Right lobe of liver (tissue), 6 donors: ENCODE results near the gene ARHGAP8. TPM values are rescaled to one million over a fixed set of nuclear protein-coding genes. Genes with fewer than 3 reads are reported as not detected.
A peak's percentile ranks its signal among the peaks of the same experiment; 100 is the strongest.
"Not testable (repeated sequence)": the region's sequence is repeated elsewhere in the genome, so short reads cannot be mapped to it uniquely, and the experiment has no call there.

Experiments used
- ATAC-seq, 4 donors: fragments of 200-7000 bp; cut with Tn5 transposase; one replicate each; pipeline ENCODE4 v1.9.1; 2020; ENCODE audit warnings: mild to moderate bottlenecking in 4 of 4, moderate library complexity in 4 of 4
- DNase-seq, 3 donors: peaks; one replicate each; pipeline ENCODE4 v3.0.0-alpha.2; 2020
- H3K27ac ChIP-seq, 3 donors: fragments of 200-600 bp; one replicate each; pipeline ENCODE4 v1.8.0; 2022
- H3K27me3 ChIP-seq, 2 donors: fragments of 200-600 bp; one replicate each; pipeline ENCODE4 v1.8.0; 2022
- H3K36me3 ChIP-seq, 4 donors: fragments of 200-600 bp; sonication (generic) in 1 of 4; one replicate each; pipeline versions ENCODE4 v1.5.1 to v1.8.0; 2017 to 2022; ENCODE audit warnings: control low read depth in 1 of 4
- H3K4me1 ChIP-seq, 4 donors: fragments of 200-600 bp; sonication (generic) in 1 of 4; one replicate each; pipeline versions ENCODE4 v1.5.1 to v1.8.0; 2017 to 2022; ENCODE audit warnings: control low read depth in 1 of 4
- H3K4me3 ChIP-seq, 3 donors: fragments of 200-600 bp; one replicate each; pipeline ENCODE4 v1.8.0; 2022
- H3K9me3 ChIP-seq, 4 donors: fragments of 200-600 bp; sonication (generic) in 1 of 4; one replicate each; pipeline versions ENCODE4 v1.5.1 to v1.8.0; 2017 to 2022; ENCODE audit warnings: control low read depth in 1 of 4
- POLR2A ChIP-seq: fragments of 450-650 bp; IDR thresholded peaks from one replicate; pipeline ENCODE4 v1.6.1; 2017; ENCODE audit warnings: antibody characterized with exemption, mild to moderate bottlenecking
- WGBS: methylation state at CpG from one replicate; pipeline ENCODE4 v1.1.6; 2018; ENCODE audit warnings: low coverage, low lambda C conversion rate; ENCODE audit not compliant: insufficient coverage; ENCODE audit errors: missing lambda C conversion rate; 5-methylcytosine and 5-hydroxymethylcytosine counted together
- intact Hi-C, 2 donors: fragments of 100-400 bp; cut with DNase I; formaldehyde crosslinking; loops; one replicate each; pipeline versions ENCODE4 v1.11.2 to v1.14.1; 2022
- total RNA-seq, 6 experiments: library from RNA; depleted of rRNA in 2 of 6; stranded (reverse); fragments of >200 nt in 2 of 6; fragmentation: NEBNext Ultra II Directional in 3 of 6; extraction: Animal tissue kit (Norgen Biotek cat#: 25700) in 3 of 6; gene quantifications; one replicate each; pipeline versions ENCODE4 v1.1.0 to v1.2.4, GENCODE V29; 2016 to 2023
- TF ChIP-seq, protein P1 (sequence below), 4 donors: fragments of 200-600 bp in 3 of 4; fragments of 450-650 bp in 1 of 4; IDR thresholded peaks; one replicate each; pipeline versions ENCODE4 v1.5.1 to v1.8.0; 2016 to 2022; ENCODE audit warnings: antibody characterized with exemption in 4 of 4, mild to moderate bottlenecking in 2 of 4
- donor health status: DM: no; HTN: yes; CAD: no.
- donor health status: DM: no; HTN: no; CAD: no.
- donor health status: DM: no; HTN: no; CAD: no.
- donor health status: DM: no; HTN: yes; CAD: no.
- donor health status: DM: no; HTN: yes; CAD: no.

The ARHGAP8 gene
- total RNA-seq, 6 experiments from 2014 or later = 0.49 to 1.0 (median 0.61) TPM; not detected in 1

DNA sequence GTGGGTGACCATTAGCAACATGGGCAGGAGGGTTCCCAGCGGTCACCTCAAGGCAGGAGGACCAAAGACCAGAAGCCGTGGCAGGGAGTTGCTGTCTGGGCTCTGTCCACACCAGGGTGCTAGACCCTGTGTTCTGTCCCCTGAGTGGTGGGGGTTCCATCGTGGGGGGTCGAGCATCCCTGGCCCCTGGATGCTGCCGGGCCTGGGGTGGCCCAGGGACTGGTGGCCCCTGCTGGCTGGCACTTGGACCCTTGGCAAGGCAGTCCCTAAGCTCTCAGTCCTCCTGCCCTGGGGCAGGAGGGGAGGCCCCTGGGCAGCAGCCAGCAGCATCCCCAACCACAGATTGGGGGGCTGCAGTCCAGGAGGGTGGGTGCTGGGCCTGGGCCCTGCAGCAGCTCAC is 13.4 kb upstream of the ARHGAP8 start:
- no peaks in the 10 kb centered on the region for H3K27me3 ChIP-seq
- no peak for DNase-seq
- no CpG with 5 or more reads among the region's 5 CpGs for WGBS
- no peak for TF ChIP-seq POLR2A
- TF ChIP-seq, protein P1, sequence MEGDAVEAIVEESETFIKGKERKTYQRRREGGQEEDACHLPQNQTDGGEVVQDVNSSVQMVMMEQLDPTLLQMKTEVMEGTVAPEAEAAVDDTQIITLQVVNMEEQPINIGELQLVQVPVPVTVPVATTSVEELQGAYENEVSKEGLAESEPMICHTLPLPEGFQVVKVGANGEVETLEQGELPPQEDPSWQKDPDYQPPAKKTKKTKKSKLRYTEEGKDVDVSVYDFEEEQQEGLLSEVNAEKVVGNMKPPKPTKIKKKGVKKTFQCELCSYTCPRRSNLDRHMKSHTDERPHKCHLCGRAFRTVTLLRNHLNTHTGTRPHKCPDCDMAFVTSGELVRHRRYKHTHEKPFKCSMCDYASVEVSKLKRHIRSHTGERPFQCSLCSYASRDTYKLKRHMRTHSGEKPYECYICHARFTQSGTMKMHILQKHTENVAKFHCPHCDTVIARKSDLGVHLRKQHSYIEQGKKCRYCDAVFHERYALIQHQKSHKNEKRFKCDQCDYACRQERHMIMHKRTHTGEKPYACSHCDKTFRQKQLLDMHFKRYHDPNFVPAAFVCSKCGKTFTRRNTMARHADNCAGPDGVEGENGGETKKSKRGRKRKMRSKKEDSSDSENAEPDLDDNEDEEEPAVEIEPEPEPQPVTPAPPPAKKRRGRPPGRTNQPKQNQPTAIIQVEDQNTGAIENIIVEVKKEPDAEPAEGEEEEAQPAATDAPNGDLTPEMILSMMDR (IDR thresholded peaks at IDR 0.05) = no peak
- H3K27ac ChIP-seq = no peak overlapping the region
- no peak overlapping the region for H3K4me3 ChIP-seq
- intact Hi-C loops = loop anchor here in 1 of 2 donors (5.0 kb wide), 1 partner anchor 42 kb away; no protein-coding TSS in a partner anchor
- ATAC-seq = no peak
- H3K9me3 ChIP-seq = no peaks in the 10 kb centered on the region
- no peaks in the 10 kb centered on the region for H3K36me3 ChIP-seq
- H3K4me1 ChIP-seq = no peaks in the 10 kb centered on the region

DNA sequence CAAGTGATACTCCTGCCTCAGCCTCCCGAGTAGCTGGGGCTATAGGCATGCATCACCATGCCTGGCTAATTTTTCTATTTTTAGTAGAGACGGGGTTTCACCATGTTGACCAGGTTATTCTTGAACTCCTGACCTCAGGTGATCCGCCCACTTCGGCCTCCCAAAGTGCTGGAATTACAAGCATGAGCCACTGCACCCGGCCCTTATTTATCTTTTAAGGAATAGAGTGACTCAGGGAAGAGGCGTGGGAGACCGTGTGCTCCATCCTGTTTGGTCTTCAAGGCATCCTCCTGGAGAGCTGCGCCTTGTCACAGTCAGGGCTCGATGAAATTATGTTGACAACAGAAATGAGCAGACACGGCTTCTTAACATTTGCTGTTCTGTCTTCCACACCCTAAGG is 12.7 kb upstream of the ARHGAP8 start:
- not testable (repeated sequence) for H3K27ac ChIP-seq, H3K27me3 ChIP-seq, H3K4me1 ChIP-seq, H3K9me3 ChIP-seq, ATAC-seq, H3K36me3 ChIP-seq, H3K4me3 ChIP-seq, DNase-seq
- intact Hi-C loops = loop anchor here in 1 of 2 donors (5.0 kb wide), 1 partner anchor 42 kb away; no protein-coding TSS in a partner anchor
- WGBS = 47% methylated on average over 9 of the region's 10 CpGs

GRCh38 chr22:44740307-44740706 is 12.1 kb upstream of the ARHGAP8 start:
- intact Hi-C loops = no loop called here
- no peaks in the 10 kb centered on the region for H3K9me3 ChIP-seq
- H3K4me1 ChIP-seq = no peaks in the 10 kb centered on the region
- DNase-seq (no peak), ATAC-seq (no peak)
- H3K4me3 ChIP-seq = no peak overlapping the region
- WGBS = 73% methylated on average over 11 of the region's 17 CpGs
- H3K27ac ChIP-seq = no peak overlapping the region
- no peaks in the 10 kb centered on the region for H3K36me3 ChIP-seq
- no peaks in the 10 kb centered on the region for H3K27me3 ChIP-seq
- TF ChIP-seq, protein P1 (IDR thresholded peaks at IDR 0.05) = no peak
- no peak for TF ChIP-seq POLR2A

- intact Hi-C loops = no loop called here
- ATAC-seq = no peak
- Histone ChIP-seq H3K4me3 (no peak overlapping the region), H3K27me3 (no peaks in the 10 kb centered on the region), H3K4me1 (no peaks in the 10 kb centered on the region), H3K9me3 (no peaks in the 10 kb centered on the region), H3K36me3 (no peaks in the 10 kb centered on the region), H3K27ac (no peak overlapping the region)
- no peak for DNase-seq
- TF ChIP-seq, protein P1 (IDR thresholded peaks at IDR 0.05) = no peak
- TF ChIP-seq POLR2A = no peak
- 39% methylated on average over 9 of the region's 9 CpGs for WGBS
These were observed 10.4 kb upstream of the ARHGAP8 start for GRCh38 chr22:44741929-44742328.

GRCh38 chr22:44743247-44743646 is 9.1 kb upstream of the ARHGAP8 start:
- ATAC-seq (no peak), DNase-seq (peak in 1 of 3 donors; percentile 49)
- H3K27ac ChIP-seq = no peak overlapping the region
- H3K4me1 ChIP-seq = no peaks in the 10 kb centered on the region
- intact Hi-C loops = no loop called here
- H3K36me3 ChIP-seq = no peaks in the 10 kb centered on the region
- no peaks in the 10 kb centered on the region for H3K9me3 ChIP-seq
- H3K27me3 ChIP-seq = no peaks in the 10 kb centered on the region
- 84% methylated on average over 8 of the region's 11 CpGs for WGBS
- no peak overlapping the region for H3K4me3 ChIP-seq
- TF ChIP-seq, protein P1 (IDR thresholded peaks at IDR 0.05) = no peak
- no peak for TF ChIP-seq POLR2A
